IPS-18c (cell line): ENCODE data around the gene LSM14B.

Experiments
- H3K4me3 ChIP-seq: 2 replicates; pipeline ENCODE4 v1.7.0; 2013; ENCODE audit warnings: low read depth, mild to moderate bottlenecking, low read length, moderate library complexity; ENCODE audit not compliant: insufficient read depth
- H3K9me3 ChIP-seq: one replicate; pipeline ENCODE4 v1.6.1; 2013; ENCODE audit warnings: mild to moderate bottlenecking, low read length, moderate library complexity; ENCODE audit not compliant: control insufficient read depth, insufficient read depth

Gene LSM14B

GRCh38 chr20:62151225-62151624 is 28.9 kb downstream of the LSM14B start:
- no peak overlapping the region for H3K4me3 ChIP-seq

DNA sequence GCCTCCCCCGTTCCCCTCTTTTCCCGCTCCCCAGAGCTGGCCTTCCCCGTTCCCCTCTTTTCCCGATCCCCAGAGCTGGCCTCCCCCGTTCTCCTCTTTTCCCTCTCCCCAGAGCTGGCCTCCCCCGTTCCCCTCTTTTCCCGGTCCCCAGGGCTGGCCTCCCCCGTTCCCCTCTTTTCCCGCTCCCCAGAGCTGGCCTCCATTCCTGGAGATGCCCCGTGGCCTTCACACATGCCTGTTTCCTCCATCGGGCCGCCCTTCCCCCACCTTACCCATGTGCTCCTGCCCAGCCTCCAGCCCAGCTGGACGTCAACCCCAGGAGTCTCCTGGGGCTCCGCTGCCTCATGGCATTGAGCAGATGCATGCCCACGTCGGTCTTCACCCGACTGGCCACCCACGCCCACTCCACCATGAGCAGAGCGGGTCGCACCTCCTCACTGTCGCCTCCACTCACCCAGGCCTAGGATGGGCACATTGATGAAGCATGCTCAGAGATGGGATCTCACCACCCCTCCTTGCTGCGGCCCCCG is 29.6 kb downstream of the LSM14B start:
- H3K4me3 ChIP-seq: no peak overlapping the region

More at GRCh38 chr20:62151225-62151624, 28.9 kb downstream of the LSM14B start:
- no peaks in the 10 kb centered on the region for H3K9me3 ChIP-seq

GRCh38 chr20:62155428-62156253 is 33.4 kb downstream of the LSM14B start:
- Histone ChIP-seq H3K9me3 (no peaks in the 10 kb centered on the region), H3K4me3 (no peak overlapping the region)

More for the DNA sequence above, 29.6 kb downstream of the LSM14B start:
- no peaks in the 10 kb centered on the region for H3K9me3 ChIP-seq

DNA sequence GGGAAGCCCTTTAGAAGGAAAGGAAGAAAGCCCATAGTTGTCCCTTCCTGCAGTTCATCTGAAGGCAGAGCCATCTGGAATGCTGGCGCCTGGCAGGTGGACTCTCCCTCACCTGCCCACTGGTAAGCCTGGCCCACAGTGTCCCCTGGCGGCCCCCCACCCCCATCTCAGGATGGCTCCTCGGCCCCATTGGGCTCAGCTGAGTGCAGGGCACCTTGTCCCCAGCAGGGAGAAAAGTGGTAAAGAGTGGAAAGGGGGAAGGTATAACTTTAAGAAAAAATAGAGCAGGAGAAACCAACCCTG is 33.9 kb downstream of the LSM14B start:
- Histone ChIP-seq H3K4me3 (no peak overlapping the region), H3K9me3 (no peaks in the 10 kb centered on the region)

DNA sequence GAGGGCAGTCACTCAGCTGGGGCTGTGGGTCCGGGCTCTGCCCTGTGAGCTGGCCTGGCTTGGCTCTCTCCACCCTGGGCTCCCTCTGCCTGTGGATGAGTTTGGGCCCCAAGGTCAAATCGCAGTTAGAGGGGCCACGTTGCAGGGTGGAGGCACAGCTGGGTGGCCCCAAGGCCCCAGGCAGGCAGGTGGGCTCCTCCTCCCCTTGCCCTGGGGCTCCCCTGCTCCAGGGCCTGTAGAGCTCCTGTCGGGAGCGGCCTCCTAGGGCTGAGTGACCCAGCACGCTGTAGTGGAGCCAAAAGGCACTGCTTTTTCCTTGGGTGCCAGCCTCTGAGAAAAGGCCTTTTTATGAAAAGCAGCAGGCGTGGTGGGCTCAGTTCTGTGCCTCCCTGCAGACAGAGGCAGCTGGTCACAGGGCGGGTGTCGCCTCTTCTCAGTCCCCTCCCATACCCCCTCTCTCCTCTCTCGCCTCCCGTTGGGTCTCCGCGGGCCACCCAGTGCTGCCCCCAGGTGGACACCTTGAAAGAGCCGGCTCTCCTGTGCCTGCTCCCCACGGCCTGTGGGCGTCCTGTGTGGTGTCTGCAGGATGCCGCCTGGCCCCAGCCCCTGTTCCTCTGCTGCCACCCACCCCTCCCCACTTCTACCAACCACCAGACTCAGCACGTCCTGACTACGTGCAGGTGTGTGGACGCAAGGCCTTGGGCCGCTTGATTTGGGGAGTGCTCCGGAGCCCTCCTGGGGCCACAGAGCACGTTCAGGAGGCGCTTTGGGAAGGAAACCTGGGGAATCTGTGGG is 34.5 kb downstream of the LSM14B start:
- no peak overlapping the region for H3K4me3 ChIP-seq
- H3K9me3 ChIP-seq: no peaks in the 10 kb centered on the region

- no peaks in the 10 kb centered on the region for H3K9me3 ChIP-seq
- no peak overlapping the region for H3K4me3 ChIP-seq
These were observed 35.3 kb downstream of the LSM14B start for GRCh38 chr20:62157387-62158087.

- no peaks in the 10 kb centered on the region for H3K9me3 ChIP-seq
- H3K4me3 ChIP-seq: no peak overlapping the region
These were observed 35.8 kb downstream of the LSM14B start for GRCh38 chr20:62158088-62158400.

DNA sequence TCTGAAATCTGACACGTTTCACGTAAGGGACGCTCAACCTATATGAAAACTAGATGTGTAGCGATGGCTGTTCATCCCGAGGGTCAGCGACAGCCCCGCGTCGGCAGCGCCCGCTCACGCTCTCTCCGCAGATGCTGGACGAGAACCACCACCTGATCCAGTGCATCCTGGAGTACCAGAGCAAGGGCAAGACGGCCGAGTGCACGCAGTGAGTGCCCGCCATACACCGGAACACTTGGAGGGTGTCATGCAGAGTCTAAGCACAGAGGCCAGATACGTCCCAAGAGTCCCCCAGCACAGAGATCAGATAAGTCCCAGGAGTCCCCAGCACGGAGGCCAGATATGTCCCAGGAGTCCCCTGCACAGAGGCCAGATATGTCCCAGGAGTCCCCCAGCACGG is 36.3 kb downstream of the LSM14B start:
- Histone ChIP-seq H3K9me3 (no peaks in the 10 kb centered on the region), H3K4me3 (no peak overlapping the region)

DNA sequence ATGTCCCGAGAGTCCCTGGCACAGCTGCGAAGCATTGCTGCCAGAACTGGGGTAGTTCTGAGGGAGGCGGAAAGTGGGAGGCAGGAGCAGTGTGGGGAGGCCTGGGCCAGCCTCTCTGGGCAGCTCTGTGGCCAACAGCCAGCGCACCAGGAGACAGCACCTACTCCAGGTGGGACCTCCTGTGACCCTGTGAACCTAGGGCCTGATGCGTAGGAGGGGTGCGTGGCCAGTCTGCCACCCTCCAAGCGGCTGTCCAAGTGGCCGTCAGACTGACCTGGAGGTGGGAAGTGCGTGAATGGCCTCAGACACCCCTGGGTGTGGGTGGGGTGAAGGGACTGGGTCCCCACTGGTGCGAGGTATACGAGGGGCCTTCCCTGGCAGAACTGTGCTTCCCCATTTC is 36.8 kb downstream of the LSM14B start:
- H3K4me3 ChIP-seq: no peak overlapping the region
- H3K9me3 ChIP-seq: no peaks in the 10 kb centered on the region

DNA sequence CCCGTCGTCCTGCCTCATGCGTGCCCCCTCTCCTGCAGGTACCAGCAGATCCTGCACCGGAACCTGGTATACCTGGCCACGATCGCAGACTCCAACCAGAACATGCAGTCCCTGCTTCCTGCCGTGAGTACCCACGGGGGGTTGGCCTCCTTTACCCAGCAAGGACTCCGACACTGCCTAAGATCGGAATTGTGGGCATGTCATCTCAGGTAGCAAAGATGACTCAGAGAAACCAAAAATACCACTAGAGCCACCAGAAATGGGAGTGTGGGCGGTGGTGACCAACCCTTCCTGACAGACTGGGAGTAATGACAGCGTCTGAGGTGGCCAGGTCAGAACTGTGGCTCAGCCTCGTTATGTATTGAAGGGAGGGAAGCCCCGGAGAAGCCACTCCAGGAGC is 37.6 kb downstream of the LSM14B start:
- no peaks in the 10 kb centered on the region for H3K9me3 ChIP-seq

GRCh38 chr20:62160253-62160652 is 38.0 kb downstream of the LSM14B start:
- Histone ChIP-seq H3K4me3 (no peak overlapping the region), H3K9me3 (no peaks in the 10 kb centered on the region)

More for the DNA sequence above, 37.6 kb downstream of the LSM14B start:
- no peak overlapping the region for H3K4me3 ChIP-seq

DNA sequence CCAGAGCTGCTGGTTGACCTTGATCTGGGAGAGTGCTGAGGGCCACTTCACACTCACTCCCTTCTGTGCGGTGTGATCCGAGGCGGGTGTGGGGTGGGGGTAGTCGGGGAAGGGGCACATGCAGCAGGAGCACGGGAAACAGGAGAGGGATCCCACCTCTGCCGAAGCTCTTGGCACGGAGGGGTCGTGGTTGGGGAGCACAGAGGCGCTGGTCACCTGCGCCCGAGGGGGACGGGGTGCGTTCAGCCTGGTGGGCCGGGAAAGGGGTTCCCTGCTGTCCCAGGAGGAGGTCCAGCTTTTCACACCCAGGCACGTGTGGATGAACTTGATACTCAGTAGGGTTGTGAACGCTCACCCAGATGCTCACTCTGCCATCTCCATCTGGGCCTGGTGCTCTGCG is 38.6 kb downstream of the LSM14B start:
- H3K9me3 ChIP-seq: no peaks in the 10 kb centered on the region
- no peak overlapping the region for H3K4me3 ChIP-seq

DNA sequence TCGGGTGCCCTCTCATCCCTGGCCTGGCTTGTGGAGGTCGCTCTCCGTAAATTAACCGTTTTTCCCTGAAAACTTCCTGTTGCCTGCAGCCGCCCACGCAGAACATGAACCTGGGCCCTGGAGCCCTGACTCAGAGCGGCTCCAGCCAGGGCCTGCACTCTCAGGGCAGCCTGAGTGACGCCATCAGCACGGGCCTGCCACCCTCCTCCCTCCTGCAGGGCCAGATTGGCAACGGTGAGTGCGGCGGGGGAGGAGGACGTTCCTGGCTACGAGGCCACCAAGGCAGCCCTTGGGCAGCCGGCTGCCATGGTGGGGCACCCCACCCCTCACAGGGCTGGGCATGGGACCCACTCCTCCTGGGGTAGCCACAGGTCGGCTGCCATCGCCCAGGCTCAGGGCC is 39.1 kb downstream of the LSM14B start:
- Histone ChIP-seq H3K4me3 (no peak overlapping the region), H3K9me3 (no peaks in the 10 kb centered on the region)

GRCh38 chr20:62162765-62163484 is 40.6 kb downstream of the LSM14B start:
- Histone ChIP-seq H3K9me3 (no peaks in the 10 kb centered on the region), H3K4me3 (no peak overlapping the region)

DNA sequence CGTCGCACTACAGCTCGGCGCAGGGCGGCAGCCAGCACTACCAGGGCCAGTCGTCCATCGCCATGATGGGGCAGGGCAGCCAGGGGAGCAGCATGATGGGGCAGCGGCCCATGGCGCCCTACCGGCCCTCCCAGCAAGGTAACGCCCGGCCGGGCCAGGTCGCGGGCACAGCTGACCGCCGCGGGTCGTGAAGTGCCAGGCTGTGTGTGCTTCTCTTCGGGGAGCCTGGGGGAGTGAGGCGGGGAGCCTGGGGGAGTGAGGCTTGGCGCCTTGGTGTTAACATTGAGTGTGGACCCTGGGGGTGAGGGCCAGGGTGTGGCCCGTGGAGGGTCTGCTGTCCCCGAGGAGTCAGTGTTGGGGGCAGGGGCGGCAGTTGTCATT is 41.2 kb downstream of the LSM14B start:
- Histone ChIP-seq H3K4me3 (no peak overlapping the region), H3K9me3 (no peaks in the 10 kb centered on the region)

DNA sequence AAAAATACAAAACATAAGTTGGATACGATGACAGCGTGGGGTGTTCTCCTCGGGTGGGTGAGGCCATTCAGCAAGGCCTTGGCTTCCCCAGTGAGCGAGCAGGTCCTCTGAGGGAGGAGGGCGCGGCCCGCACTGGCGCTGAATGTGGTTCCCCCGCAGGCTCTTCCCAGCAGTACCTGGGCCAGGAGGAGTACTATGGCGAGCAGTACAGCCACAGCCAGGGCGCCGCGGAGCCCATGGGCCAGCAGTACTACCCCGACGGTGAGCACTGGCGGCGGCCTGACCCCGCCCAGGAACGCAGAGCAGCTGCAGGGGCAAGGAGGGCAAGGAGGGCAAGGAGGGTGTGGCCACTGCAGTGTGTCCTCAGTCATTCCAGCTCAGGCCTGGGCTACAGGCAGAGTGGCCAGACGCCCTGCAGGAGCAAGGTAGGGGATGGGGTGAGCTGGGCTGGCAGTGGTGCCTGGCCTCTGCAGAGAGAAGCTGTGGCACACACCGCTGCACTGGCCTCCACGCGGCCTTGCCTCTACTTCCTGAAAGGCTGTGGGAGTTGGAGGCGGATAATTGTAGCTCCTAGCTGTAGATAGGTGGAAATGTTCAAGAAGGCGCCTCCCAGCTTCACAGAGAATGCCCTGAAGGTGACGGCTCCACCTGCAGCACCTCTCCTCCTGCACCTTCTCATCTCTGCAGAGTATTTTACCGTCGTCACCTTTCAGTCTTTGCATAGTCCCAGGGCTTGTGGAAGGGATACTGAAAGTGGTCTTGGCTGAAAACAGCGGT is 41.9 kb downstream of the LSM14B start:
- no peaks in the 10 kb centered on the region for H3K9me3 ChIP-seq
- H3K4me3 ChIP-seq: no peak overlapping the region
